ENCODE results near the gene KIF4A.

The KIF4A gene

GRCh38 chrX:70444326-70444945 lies 154.5 kb downstream of the KIF4A start, which contains the start of gene DLG3:
TSS of gene DLG3 (plus strand) at chrX:70444835. CDS start at chrX:70445202, 367 bp downstream.
- peak; percentile 31 for DNase-seq

- no peak for DNase-seq
Observed at GRCh38 chrX:70444946-70445656, 155.2 kb downstream of the KIF4A start.

GRCh38 chrX:70445951-70446350 lies 156.0 kb downstream of the KIF4A start:
- DNase-seq, result no peak

- DNase-seq, result no peak
Observed at GRCh38 chrX:70446380-70447350, 156.8 kb downstream of the KIF4A start.

- no peak for DNase-seq
Observed at GRCh38 chrX:70449457-70449966, 159.6 kb downstream of the KIF4A start.

- DNase-seq, result peak; percentile 33
Observed at GRCh38 chrX:70452143-70452733, 162.3 kb downstream of the KIF4A start.

- DNase-seq, result no peak
Observed at GRCh38 chrX:70453024-70453618, 163.2 kb downstream of the KIF4A start.

GRCh38 chrX:70454441-70455365 lies 164.8 kb downstream of the KIF4A start:
- peak; percentile 72 for DNase-seq

- DNase-seq, result no peak
Observed at GRCh38 chrX:70455366-70456202, 165.7 kb downstream of the KIF4A start.

- no peak for DNase-seq
Observed at GRCh38 chrX:70456256-70456655, 166.4 kb downstream of the KIF4A start.

GRCh38 chrX:70461026-70461425 lies 171.1 kb downstream of the KIF4A start:
- DNase-seq, result no peak

GRCh38 chrX:70464051-70464450 lies 174.1 kb downstream of the KIF4A start:
- DNase-seq, result no peak

- DNase-seq, result no peak
Observed at GRCh38 chrX:70466968-70467367, 177.1 kb downstream of the KIF4A start.

GRCh38 chrX:70468709-70469108 lies 178.8 kb downstream of the KIF4A start:
- no peak for DNase-seq

Data from CD4-positive, alpha-beta T cell treated with Interferon gamma for 1 hour (primary cell).